K562 treated with DMSO at 1 percent for 4 hours (cell line): Measurements from ENCODE around the gene SPANXN4. TPM values are rescaled to one million over a fixed set of nuclear protein-coding genes. Genes with fewer than 3 reads are reported as not detected.

Experiments
- total RNA-seq: library from RNA; unstranded; fragments of 300-600 nt; gene quantifications from 2 replicates; pipeline ENCODE4 v1.2.3, GENCODE V29; 2022; ENCODE audit not compliant: insufficient read depth

Gene SPANXN4, protein sequence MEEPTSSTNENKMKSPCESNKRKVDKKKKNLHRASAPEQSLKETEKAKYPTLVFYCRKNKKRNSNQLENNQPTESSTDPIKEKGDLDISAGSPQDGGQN
- not detected in 2 replicates for total RNA-seq

DNA sequence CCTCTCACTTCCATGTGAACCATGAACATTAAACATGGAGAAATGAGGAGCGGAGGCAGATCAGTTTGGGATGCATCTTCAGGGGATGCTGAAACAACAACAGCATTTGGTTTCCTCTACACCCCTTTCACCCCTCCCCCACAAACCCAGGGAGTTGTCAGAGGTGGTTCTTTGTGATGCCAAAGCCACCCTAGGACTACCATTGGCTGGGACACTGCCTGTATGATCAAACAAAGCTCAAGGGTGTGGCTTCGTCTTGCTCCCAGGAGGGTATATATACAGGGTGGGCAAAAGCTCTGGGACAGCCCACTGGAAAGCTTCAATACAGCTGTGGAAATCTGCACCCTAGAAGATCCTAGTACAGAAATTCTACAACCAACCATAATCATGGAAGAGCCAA, at the start of gene SPANXN4:
TSS of gene SPANXN4 (plus strand) at position 301 of the 400 bp plus-strand sequence. CDS start at position 388, 87 bp downstream.

